Spleen (tissue), 7 donors: ENCODE measurements around the gene ACTN3.

Experiments used
- CTCF ChIP-seq, 11 experiments: fragments of 200-600 bp in 7 of 11; fragments of 450-650 bp in 4 of 11; sonication (generic) in 4 of 11; IDR thresholded peaks in 8 of 11; conservative IDR thresholded peaks in 3 of 11; 1 replicate in 7 of 11; 2 replicates in 4 of 11; pipeline versions ENCODE4 v1.4.0 to v1.8.0; 2016 to 2021; ENCODE audit warnings: antibody characterized with exemption in 11 of 11, inconsistent platforms in 4 of 11, mild to moderate bottlenecking in 1 of 11
- POLR2A ChIP-seq, 3 donors: fragments of 450-650 bp; IDR thresholded peaks; one replicate each; pipeline ENCODE4 v1.5.1; 2017; ENCODE audit warnings: antibody characterized with exemption in 3 of 3, mild to moderate bottlenecking in 1 of 3
- POLR2AphosphoS5 ChIP-seq, 3 donors: sonication (generic); formaldehyde crosslinking; IDR thresholded peaks; one replicate each; pipeline ENCODE4 v1.5.1; 2017; ENCODE audit warnings: antibody characterized with exemption in 3 of 3
- donor health status: DM: no; HTN: no; CAD: no; lungs with moderate emphysema.
- donor health status: DM: no; HTN: no; CAD: no.
- donor health status: DM: no; HTN: no; CAD: no.

GRCh38 chr11:66556086-66556485 is 9.4 kb downstream of the ACTN3 start:
- no peak for TF ChIP-seq CTCF (IDR thresholded peaks at IDR 0.05 in 8 of 11, conservative IDR thresholded peaks at IDR 0.05 in 3 of 11)
- no peak for TF ChIP-seq POLR2A (IDR thresholded peaks at IDR 0.05)
- no peak for TF ChIP-seq POLR2AphosphoS5 (IDR thresholded peaks at IDR 0.05)
